ENCODE data around the gene DNAH9. TPM values are rescaled to one million over a fixed set of nuclear protein-coding genes. Genes with fewer than 3 reads are reported as not detected.

Gene DNAH9
- polyA plus RNA-seq, 1 donor (not counting 4 experiments of a cell fraction or from before 2014, with no cell fraction given) = 0.42 TPM

DNA sequence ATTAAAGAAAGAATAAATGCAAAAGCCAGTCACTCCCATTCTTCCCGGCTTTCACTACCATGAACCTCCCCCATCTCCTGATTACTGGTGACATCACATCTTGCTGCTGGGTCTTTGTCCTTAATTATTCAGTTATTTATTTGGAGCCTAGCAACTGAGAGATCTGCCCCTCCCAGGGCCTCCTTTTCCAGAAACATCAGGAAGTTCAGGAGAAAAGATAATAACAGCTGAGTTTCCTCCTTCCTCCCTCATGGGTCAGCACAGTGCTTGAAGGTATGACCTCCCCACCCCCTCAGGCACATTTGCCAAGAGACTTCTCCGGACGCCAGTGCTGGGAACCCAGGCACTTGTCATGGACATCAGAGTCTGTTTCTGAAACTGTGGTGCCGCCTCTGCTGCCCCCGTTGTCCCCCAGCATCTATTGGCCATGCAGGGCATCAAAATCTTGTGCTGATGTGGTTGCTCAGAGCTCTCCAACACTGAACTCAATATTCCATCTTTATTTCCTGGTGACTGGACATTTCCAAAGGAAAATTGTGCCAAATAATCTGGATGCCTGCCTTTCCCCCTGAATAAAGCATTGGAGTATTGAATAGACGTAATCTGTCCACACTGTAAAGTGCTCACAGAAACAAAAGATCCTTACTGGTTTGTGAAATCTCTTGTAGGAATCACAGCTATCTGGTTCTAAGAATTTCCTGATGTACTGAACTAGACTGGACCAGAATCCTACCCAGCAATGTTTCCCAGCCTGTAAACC, 327.2 kb downstream of the DNAH9 start:
- H3K4me3 ChIP-seq (ENCODE audit: control insufficient read depth in 2 of 3, extremely low read depth in 1 of 3, insufficient read depth in 2 of 3, low read depth in 1 of 3, low read length in 3 of 3) = no peak overlapping the region
- H3K9me3 ChIP-seq (ENCODE audit: control insufficient read depth, low read depth, low read length) = no peaks in the 10 kb centered on the region
- H2AFZ ChIP-seq (ENCODE audit: control insufficient read depth, low read length) = no peak overlapping the region
- no peak overlapping the region for H3K9ac ChIP-seq (ENCODE audit: control insufficient read depth, extremely low read depth, insufficient read depth, low read length)
- no peaks in the 10 kb centered on the region for H3K9me1 ChIP-seq (ENCODE audit: control insufficient read depth, extremely low read depth, insufficient read depth, low read length)
- no peaks in the 10 kb centered on the region for H3K4me1 ChIP-seq (ENCODE audit: control insufficient read depth, extremely low read depth, insufficient read depth, low read length)
- H3K4me2 ChIP-seq (ENCODE audit: control insufficient read depth, extremely low read depth, insufficient read depth, low read depth, low read length) = no peak overlapping the region
- no peaks in the 10 kb centered on the region for H3K36me3 ChIP-seq (ENCODE audit: control insufficient read depth in 2 of 2, extremely low read depth in 1 of 2, insufficient read depth in 2 of 2, low read length in 2 of 2)
- no peaks in the 10 kb centered on the region for H3K79me2 ChIP-seq (ENCODE audit: control insufficient read depth, insufficient read depth, low read length)
- DNase-seq (ENCODE audit: low read depth, low spot score) (no peak), FAIRE-seq (no peak)
- no peak overlapping the region for H3K27ac ChIP-seq (ENCODE audit: control insufficient read depth, insufficient read depth, low read length)
- no peaks in the 10 kb centered on the region for H4K20me1 ChIP-seq (ENCODE audit: control insufficient read depth, extremely low read depth, insufficient read depth, low read length)
- TF ChIP-seq CTCF (optimal IDR thresholded peaks at IDR 0.05 in 1 of 3, IDR thresholded peaks at IDR 0.05 in 1 of 3, conservative IDR thresholded peaks at IDR 0.05 in 1 of 3; ENCODE audit: extremely low read depth in 1 of 3, insufficient read depth in 2 of 3, low read length in 3 of 3) = no peak
- TF ChIP-seq EZH2 (IDR thresholded peaks at IDR 0.05; ENCODE audit: low read length) = no peak
- dilution Hi-C loops (cut with MboI; ENCODE audit: extremely low pct_ligation_motif_present, low sequenced_read_pairs) = no loop called here
- no peaks in the 10 kb centered on the region for H3K27me3 ChIP-seq (ENCODE audit: control insufficient read depth, extremely low read depth, insufficient read depth, low read length)

DNA sequence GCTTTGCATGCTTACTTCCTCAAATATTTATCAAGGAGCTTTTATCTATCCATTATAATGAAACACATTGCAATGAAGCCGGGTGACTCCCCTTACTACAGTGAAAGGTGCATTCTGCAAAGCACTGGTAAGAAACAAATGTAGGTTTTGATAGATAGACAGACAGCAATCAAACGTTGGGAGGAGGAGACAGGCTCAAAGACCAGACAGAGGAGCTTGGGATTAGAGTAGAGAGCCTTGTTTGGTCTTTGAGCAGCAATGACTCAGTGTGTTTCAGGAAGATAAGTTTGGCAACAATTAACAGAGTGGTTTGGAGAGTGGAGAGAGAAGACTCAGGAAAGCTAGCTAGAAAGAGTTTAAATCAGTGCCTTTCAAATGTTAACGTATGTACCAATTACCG, 330.2 kb downstream of the DNAH9 start:
- FAIRE-seq (no peak), DNase-seq (ENCODE audit: low read depth, low spot score) (no peak)
- no peaks in the 10 kb centered on the region for H3K27me3 ChIP-seq (ENCODE audit: control insufficient read depth, extremely low read depth, insufficient read depth, low read length)
- no peak overlapping the region for H2AFZ ChIP-seq (ENCODE audit: control insufficient read depth, low read length)
- no peak overlapping the region for H3K4me2 ChIP-seq (ENCODE audit: control insufficient read depth, extremely low read depth, insufficient read depth, low read depth, low read length)
- H3K79me2 ChIP-seq (ENCODE audit: control insufficient read depth, insufficient read depth, low read length) = no peaks in the 10 kb centered on the region
- no peak for TF ChIP-seq CTCF (optimal IDR thresholded peaks at IDR 0.05 in 1 of 3, IDR thresholded peaks at IDR 0.05 in 1 of 3, conservative IDR thresholded peaks at IDR 0.05 in 1 of 3; ENCODE audit: extremely low read depth in 1 of 3, insufficient read depth in 2 of 3, low read length in 3 of 3)
- TF ChIP-seq EZH2 (IDR thresholded peaks at IDR 0.05; ENCODE audit: low read length) = no peak
- dilution Hi-C loops (cut with MboI; ENCODE audit: extremely low pct_ligation_motif_present, low sequenced_read_pairs) = no loop called here
- no peaks in the 10 kb centered on the region for H3K36me3 ChIP-seq (ENCODE audit: control insufficient read depth in 2 of 2, extremely low read depth in 1 of 2, insufficient read depth in 2 of 2, low read length in 2 of 2)
- H3K9me3 ChIP-seq (ENCODE audit: control insufficient read depth, low read depth, low read length) = no peaks in the 10 kb centered on the region
- no peaks in the 10 kb centered on the region for H3K4me1 ChIP-seq (ENCODE audit: control insufficient read depth, extremely low read depth, insufficient read depth, low read length)
- H3K9me1 ChIP-seq (ENCODE audit: control insufficient read depth, extremely low read depth, insufficient read depth, low read length) = no peaks in the 10 kb centered on the region
- no peak overlapping the region for H3K9ac ChIP-seq (ENCODE audit: control insufficient read depth, extremely low read depth, insufficient read depth, low read length)
- H3K4me3 ChIP-seq (ENCODE audit: control insufficient read depth in 2 of 3, extremely low read depth in 1 of 3, insufficient read depth in 2 of 3, low read depth in 1 of 3, low read length in 3 of 3) = no peak overlapping the region
- H3K27ac ChIP-seq (ENCODE audit: control insufficient read depth, insufficient read depth, low read length) = no peak overlapping the region
- no peaks in the 10 kb centered on the region for H4K20me1 ChIP-seq (ENCODE audit: control insufficient read depth, extremely low read depth, insufficient read depth, low read length)
